ENCODE results near the gene RSRC2. TPM values are rescaled to one million over a fixed set of nuclear protein-coding genes. Genes with fewer than 3 reads are reported as not detected.
A peak's percentile ranks its signal among the peaks of the same experiment; 100 is the strongest.

RSRC2 gene
- total RNA-seq, 1 experiment from 2014 or later: 64.9 TPM

DNA sequence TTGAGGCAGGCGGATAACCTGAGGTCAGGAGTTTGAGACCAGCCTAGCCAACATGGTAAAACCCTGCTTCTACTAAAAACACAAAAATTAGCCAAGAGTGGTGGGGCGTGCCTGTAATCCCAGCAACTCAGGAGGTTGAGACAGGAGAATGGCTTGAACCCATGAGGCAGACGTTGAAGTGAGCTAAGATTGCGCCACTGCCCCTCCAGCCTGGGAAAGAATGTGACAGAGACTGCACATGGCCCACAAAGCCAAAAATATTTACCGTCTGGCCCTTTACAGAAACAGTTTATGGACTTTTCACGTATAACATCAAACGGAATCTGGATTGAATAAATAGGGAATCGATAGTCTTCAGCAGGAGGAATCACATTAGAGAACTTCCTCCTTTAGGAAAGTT lies 3.5 kb downstream of the RSRC2 start:
- Histone ChIP-seq H2BK15ac (ENCODE audit: low read depth, low read length) (no peak overlapping the region), H4K20me1 (ENCODE audit: control insufficient read depth, insufficient read depth, insufficient read length) (no peaks in the 10 kb centered on the region), H2BK5ac (ENCODE audit: insufficient read length, low read length) (no peak overlapping the region), H3K56ac (ENCODE audit: insufficient read length, low read depth, low read length) (no peak overlapping the region), H2BK120ac (ENCODE audit: low read depth, low read length, poor library complexity, severe bottlenecking) (no peak overlapping the region), H3K9ac (ENCODE audit: extremely low read depth, insufficient read length, low read length) (no peak overlapping the region), H3K27ac (ENCODE audit: insufficient read length, low read depth, low read length) (no peak overlapping the region), H4K5ac (ENCODE audit: insufficient read length, low read depth, low read length) (peak overlapping the region; percentile 51), H4K91ac (ENCODE audit: insufficient read length, low read depth, low read length) (no peak overlapping the region), H3K79me1 (ENCODE audit: insufficient read depth, low read depth, low read length, poor library complexity, severe bottlenecking) (peaks cover 11% of the 10 kb centered on the region), H2BK20ac (ENCODE audit: low read depth, low read length, poor library complexity, severe bottlenecking) (no peak overlapping the region), H3T11ph (ENCODE audit: low read length) (no peak overlapping the region), H3K4me2 (ENCODE audit: insufficient read depth, insufficient read length, low read length) (no peak overlapping the region), H3K23me2 (ENCODE audit: insufficient read length, low read depth, low read length, poor library complexity, severe bottlenecking) (peaks cover 4% of the 10 kb centered on the region), H2AK5ac (ENCODE audit: insufficient read length, low read length) (no peak overlapping the region), H3K27me3 (ENCODE audit: insufficient read depth, low read length) (no peaks in the 10 kb centered on the region), H3K9me3 (ENCODE audit: control insufficient read depth, low read depth, low read length) (no peaks in the 10 kb centered on the region), H3K4ac (ENCODE audit: low read depth, low read length) (no peak overlapping the region), H3K23ac (ENCODE audit: insufficient read length, low read depth, low read length) (peak overlapping the region; percentile 88), H3K14ac (ENCODE audit: insufficient read depth, low read length) (no peak overlapping the region), H3K4me1 (ENCODE audit: insufficient read depth, low read length) (no peaks in the 10 kb centered on the region), H4K8ac (replicated peaks; ENCODE audit: insufficient read length, low read depth, low read length) (no peak overlapping the region), H2AFZ (ENCODE audit: low read length) (no peak overlapping the region), H2BK12ac (ENCODE audit: insufficient read length, low read depth, low read length) (no peak overlapping the region), H3K79me2 (ENCODE audit: insufficient read depth, low read length) (peaks cover 41% of the 10 kb centered on the region), H3K18ac (ENCODE audit: insufficient read length, low read depth, low read length) (no peak overlapping the region)
- Mint-ChIP-seq H3K27me3 (ENCODE audit: low read depth) (no peaks in the 10 kb centered on the region), H3K4me3 (peak overlapping the region; percentile 93 to 95), H3K36me3 (ENCODE audit: insufficient read depth in 1 of 3, low read depth in 3 of 3) (peaks cover 46 to 65% (median 63%) of the 10 kb centered on the region in 3 experiments), H3K4me1 (peaks cover 19 to 20% of the 10 kb centered on the region in 2 experiments), H3K27ac (peak overlapping the region; percentile 4 to 86 (median 65); a peak in 5 of 7 replicates), H3K9me3 (no peaks in the 10 kb centered on the region)
- TF ChIP-seq CTCF (conservative IDR thresholded peaks at IDR 0.05): no peak
- DNase-seq: no peak
- WGBS (ENCODE audit: extremely low coverage, insufficient read length, low lambda C conversion rate): no CpG with 5 or more reads among the region's 8 CpGs
